Neural crest cell (in vitro differentiated cells): ENCODE results near the gene EGLN1. TPM values are rescaled to one million over a fixed set of nuclear protein-coding genes. Genes with fewer than 3 reads are reported as not detected.

Experiments
- DNase-seq: peaks from one replicate; pipeline ENCODE4 v3.0.0; 2021; ENCODE audit warnings: low read depth, mixed read lengths, low spot score
- H3K27ac Mint-ChIP-seq: one replicate; pipeline ENCODE4 v1.8.0; 2021; ENCODE audit warnings: mild to moderate bottlenecking, mixed read lengths; ENCODE audit not compliant: unreplicated experiment
- H3K27me3 Mint-ChIP-seq: 2 replicates; pipeline ENCODE4 v1.8.0; 2021; ENCODE audit warnings: low read depth, mild to moderate bottlenecking, mixed read lengths
- H3K36me3 Mint-ChIP-seq: 2 replicates; pipeline ENCODE4 v1.8.0; 2021; ENCODE audit warnings: low read depth, mild to moderate bottlenecking, mixed read lengths
- H3K4me1 Mint-ChIP-seq: 2 replicates; pipeline ENCODE4 v1.8.0; 2021; ENCODE audit warnings: mixed read lengths
- H3K4me3 Mint-ChIP-seq: one replicate; pipeline ENCODE4 v1.8.0; 2021; ENCODE audit warnings: mild to moderate bottlenecking, mixed read lengths
- H3K9me3 Mint-ChIP-seq: 2 replicates; pipeline ENCODE4 v1.8.0; 2021; ENCODE audit warnings: mixed read lengths
- CTCF ChIP-seq: fragments of 200-600 bp; sonication (generic); conservative IDR thresholded peaks from 2 replicates; pipeline ENCODE4 v1.5.0; 2021; ENCODE audit warnings: antibody characterized with exemption, mild to moderate bottlenecking
- total RNA-seq: library from RNA; stranded (reverse); gene quantifications from 2 replicates; pipeline ENCODE4 v1.2.1, GENCODE V29; 2021

The EGLN1 gene
- total RNA-seq, 1 donor from 2014 or later = 21.6 TPM

GRCh38 chr1:231322880-231323530 lies 99.1 kb downstream of the EGLN1 start:
- H3K9me3 Mint-ChIP-seq = no peaks in the 10 kb centered on the region
- peak; percentile 38 for TF ChIP-seq CTCF
- H3K27me3 Mint-ChIP-seq = no peaks in the 10 kb centered on the region
- no peaks in the 10 kb centered on the region for H3K4me1 Mint-ChIP-seq
- no peak overlapping the region for H3K4me3 Mint-ChIP-seq
- H3K27ac Mint-ChIP-seq = no peak overlapping the region
- H3K36me3 Mint-ChIP-seq = no peaks in the 10 kb centered on the region
- no peak for DNase-seq

GRCh38 chr1:231319080-231319479 lies 103.0 kb downstream of the EGLN1 start:
- H3K27me3 Mint-ChIP-seq = no peaks in the 10 kb centered on the region
- no peak overlapping the region for H3K27ac Mint-ChIP-seq
- H3K9me3 Mint-ChIP-seq = no peaks in the 10 kb centered on the region
- no peaks in the 10 kb centered on the region for H3K36me3 Mint-ChIP-seq
- DNase-seq = no peak
- no peak overlapping the region for H3K4me3 Mint-ChIP-seq
- no peaks in the 10 kb centered on the region for H3K4me1 Mint-ChIP-seq
- no peak for TF ChIP-seq CTCF

GRCh38 chr1:231318568-231318967 lies 103.5 kb downstream of the EGLN1 start:
- Mint-ChIP-seq H3K9me3 (no peaks in the 10 kb centered on the region), H3K36me3 (no peaks in the 10 kb centered on the region), H3K27ac (no peak overlapping the region), H3K4me3 (no peak overlapping the region), H3K4me1 (no peaks in the 10 kb centered on the region), H3K27me3 (no peaks in the 10 kb centered on the region)
- no peak for TF ChIP-seq CTCF
- no peak for DNase-seq

- Mint-ChIP-seq H3K27ac (no peak overlapping the region), H3K4me1 (no peaks in the 10 kb centered on the region), H3K9me3 (no peaks in the 10 kb centered on the region), H3K27me3 (no peaks in the 10 kb centered on the region), H3K36me3 (no peaks in the 10 kb centered on the region), H3K4me3 (no peak overlapping the region)
- TF ChIP-seq CTCF = no peak
- no peak for DNase-seq
These were observed 104.1 kb downstream of the EGLN1 start for GRCh38 chr1:231318015-231318355.

- Mint-ChIP-seq H3K4me1 (no peaks in the 10 kb centered on the region), H3K36me3 (no peaks in the 10 kb centered on the region), H3K4me3 (no peak overlapping the region), H3K27me3 (no peaks in the 10 kb centered on the region), H3K27ac (no peak overlapping the region), H3K9me3 (no peaks in the 10 kb centered on the region)
- DNase-seq = no peak
- no peak for TF ChIP-seq CTCF
These were observed 104.6 kb downstream of the EGLN1 start for GRCh38 chr1:231317306-231318014.
